Measurements from ENCODE around the gene GPR18.

GPR18 gene

GRCh38 chr13:99289674-99290337 is 31.6 kb upstream of the GPR18 start:
- DNase-seq, result peak; percentile 77

- DNase-seq, result no peak
Measured at GRCh38 chr13:99289271-99289670, 31.1 kb upstream of the GPR18 start.

- no peak for DNase-seq
Measured at GRCh38 chr13:99288089-99288488, 29.9 kb upstream of the GPR18 start.

DNA sequence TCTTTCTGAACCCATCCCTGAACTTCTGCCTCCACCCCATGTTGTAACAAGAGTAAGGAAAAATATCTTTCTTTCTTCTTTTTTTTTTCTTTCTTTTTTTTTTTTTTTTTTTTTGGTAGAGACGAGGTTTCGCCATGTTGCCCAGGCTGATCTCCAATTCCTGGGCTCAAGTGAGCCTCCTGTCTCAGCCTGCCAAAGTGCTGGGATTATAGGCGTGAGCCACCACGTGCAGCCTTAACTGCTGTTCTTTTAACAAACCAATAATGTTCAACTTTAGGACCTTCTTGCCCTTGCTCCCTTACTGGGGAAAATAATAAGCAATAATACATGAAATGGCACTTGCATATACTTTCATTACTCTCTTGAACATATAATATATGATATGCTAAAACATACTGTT is 29.4 kb upstream of the GPR18 start:
- DNase-seq, result no peak

DNA sequence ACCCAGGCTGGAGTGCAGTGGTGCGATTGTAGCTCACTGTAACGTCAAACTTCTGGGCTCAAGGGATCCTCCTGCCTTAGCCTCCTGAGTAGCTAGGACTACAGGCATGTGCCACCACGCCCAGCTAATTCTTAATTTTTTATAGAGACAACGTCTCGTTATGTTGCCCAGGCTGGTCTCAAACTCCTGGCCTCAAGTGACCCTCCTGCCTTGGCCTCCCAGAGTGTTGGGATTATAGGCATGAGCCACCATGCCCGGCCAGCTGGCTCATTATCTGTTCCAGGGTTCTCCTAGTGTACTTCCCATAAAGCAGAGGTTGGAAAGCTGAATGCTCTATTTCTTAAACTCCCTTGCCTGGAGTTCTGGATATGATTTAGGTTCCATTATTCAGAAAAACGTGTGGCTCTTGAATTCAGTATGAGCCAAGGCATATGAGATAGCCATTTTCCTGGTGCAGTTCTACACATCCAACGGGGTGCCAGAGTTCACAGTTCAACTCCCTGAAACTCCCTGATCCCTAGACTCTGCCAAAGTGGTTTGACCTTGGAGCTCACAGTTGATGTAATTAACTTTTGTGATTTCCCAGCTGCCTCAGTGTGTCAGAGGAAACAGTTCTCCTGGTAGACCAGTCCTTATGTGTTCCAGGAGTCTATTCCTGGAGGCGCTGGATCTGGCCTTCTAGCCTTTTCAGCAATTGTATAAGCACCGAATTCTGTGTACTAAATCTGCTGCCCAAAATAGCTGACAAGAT is 27.4 kb upstream of the GPR18 start:
- DNase-seq, result no peak

DNA sequence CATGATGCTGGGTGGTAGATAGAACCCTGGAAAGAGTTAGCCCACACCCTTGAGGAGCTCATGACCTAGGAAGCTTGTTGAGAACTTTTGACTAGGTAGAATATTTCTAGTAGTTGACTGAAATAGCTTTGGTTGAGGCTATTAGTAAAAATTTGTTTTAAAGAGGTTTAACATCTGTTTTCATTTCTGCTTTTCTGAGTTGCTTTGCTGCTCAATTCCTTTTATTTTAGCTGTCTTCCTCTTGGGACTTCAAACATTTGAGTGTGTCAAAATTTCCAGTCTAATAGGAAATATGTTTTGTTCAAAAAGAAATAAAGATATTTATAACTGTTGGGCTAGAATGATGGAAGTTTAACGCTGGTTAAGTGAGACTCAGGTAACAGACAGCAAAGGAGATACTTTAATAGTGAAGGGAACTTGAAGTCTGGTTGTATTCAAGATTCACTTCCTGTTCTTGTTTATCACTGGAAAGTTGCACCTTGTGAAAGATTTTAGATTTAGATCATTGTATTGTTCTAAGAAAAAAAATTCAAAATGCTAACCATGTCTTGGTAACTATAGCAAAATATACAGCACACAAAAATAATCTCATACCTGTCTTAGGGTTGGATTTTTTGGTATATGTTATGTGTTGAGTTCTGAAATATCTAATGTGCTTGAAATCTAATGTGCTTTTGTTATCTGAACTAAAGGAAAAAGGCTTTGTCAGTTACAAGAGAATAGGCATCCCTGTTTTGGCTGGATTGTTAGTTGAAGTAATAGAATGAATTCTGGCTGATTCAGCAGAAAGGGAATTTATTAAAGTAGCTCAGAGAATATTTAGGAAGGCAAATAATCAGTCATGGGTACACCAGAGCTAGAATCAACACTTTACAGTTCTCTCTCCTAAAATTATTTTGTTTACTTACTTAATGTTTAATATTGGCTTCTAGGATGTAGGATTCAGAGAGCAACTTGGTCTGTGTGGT is 24.4 kb upstream of the GPR18 start:
- peak; percentile 74 for DNase-seq

DNA sequence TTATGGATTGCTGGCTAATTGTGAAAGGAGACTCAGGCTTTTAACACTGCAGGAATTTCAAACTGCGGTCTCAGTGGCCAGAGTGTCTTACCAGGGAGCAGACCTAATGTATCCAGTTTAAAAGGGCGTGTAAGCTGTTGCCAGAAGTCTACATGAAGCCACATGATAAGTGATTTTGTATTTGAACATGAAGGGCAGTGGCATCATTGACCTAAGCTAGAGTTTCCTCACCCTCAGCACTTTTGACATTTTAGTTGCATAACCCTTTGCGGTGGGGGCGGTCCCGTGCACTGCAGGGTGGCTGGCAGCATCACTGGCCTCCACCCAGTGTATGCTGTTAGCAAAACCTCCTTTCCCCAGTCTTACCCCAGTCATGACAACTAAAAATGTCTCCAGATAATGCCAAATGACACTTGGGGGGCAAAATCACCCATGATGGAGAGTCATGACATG is 23.7 kb upstream of the GPR18 start:
- DNase-seq, result peak; percentile 83

- no peak for DNase-seq
Measured at GRCh38 chr13:99280166-99280565, 22.0 kb upstream of the GPR18 start.

- no peak for DNase-seq
Measured at GRCh38 chr13:99279637-99280036, 21.5 kb upstream of the GPR18 start.

DNA sequence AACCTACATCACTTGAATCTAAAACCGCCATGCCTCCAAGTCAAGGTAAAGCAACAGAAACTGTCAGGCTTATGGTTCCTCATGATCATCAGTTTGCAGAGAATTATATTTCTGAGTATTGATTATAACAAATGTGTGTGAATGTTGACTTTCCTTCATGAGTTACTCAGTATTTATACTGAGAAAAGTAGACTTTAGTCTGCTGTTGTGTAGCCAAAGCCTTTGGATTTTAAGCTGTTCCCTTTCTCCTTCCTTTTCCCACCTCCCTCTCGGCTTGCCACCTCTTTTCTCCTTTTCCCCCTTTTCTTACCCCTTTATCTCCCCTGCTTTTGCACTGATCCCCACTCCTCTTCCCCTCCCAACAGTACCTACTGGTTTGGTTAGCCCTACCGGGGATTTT is 20.7 kb upstream of the GPR18 start:
- no peak for DNase-seq

- no peak for DNase-seq
Measured at GRCh38 chr13:99278200-99278599, 20.0 kb upstream of the GPR18 start.

- DNase-seq, result no peak
Measured at GRCh38 chr13:99277629-99278028, 19.4 kb upstream of the GPR18 start.

DNA sequence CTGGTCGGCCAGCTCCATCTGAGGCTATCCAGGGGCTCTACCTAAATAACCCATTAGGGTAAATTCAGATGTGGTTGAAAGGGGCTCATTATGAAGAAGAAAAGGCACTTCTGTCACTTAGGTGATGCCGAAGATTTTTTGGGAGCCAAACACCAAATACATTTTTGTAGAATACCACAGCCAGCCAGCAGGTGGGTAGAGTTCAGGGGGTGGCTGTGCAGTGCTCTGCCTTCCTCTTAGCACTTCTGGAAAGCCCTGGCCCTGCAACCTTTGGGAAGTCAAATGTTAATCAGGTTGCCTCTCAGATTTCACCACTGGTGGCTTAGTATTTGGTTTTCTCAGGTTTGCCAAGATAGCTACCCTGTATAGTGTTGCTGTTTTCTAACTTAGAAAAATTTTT is 18.5 kb upstream of the GPR18 start:
- DNase-seq, result no peak

GRCh38 chr13:99275093-99275469 is 16.9 kb upstream of the GPR18 start:
- DNase-seq, result peak; percentile 68

DNA sequence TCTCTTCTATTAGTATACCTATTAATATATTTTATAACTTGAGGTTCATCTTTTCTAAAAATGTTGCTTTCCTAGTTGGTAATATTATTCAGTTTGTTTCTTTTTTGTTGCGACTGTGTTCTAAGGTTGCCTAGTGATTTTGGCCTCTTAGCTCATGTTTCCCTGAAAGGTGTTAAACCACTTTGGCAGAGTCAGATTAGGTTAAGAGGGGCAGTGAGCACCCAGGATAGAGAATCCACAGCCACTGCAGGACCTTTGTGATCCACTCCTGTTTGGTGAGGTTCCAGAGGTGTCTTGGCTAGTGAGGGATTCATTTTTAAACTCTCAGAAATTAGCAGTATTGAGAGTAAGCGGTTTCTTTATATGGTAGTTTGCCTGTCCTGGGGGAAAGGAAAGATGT is 14.9 kb upstream of the GPR18 start:
- DNase-seq, result peak; percentile 76

DNA sequence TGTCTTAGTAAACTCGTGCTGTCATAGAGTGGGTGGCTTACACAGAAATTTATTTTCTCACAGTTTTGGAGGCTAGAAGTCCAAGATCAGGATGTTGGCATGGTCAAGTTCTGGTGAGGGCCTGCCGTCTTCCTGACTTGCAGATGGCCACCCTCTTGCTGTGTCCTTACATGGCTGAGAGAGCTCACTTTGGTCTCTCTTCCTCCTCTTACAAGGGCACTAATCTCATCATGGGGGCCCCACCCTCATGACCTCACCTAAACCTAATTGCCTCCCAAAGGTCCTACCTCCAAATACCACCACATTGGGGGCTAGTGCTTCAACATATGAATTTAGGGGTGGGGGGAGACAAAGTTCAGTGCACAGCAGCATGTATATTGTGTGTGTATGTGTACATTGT is 14.3 kb upstream of the GPR18 start:
- DNase-seq, result no peak

GRCh38 chr13:99271249-99271648 is 13.1 kb upstream of the GPR18 start:
- DNase-seq, result no peak

GRCh38 chr13:99270518-99270917 is 12.3 kb upstream of the GPR18 start:
- DNase-seq, result no peak

DNA sequence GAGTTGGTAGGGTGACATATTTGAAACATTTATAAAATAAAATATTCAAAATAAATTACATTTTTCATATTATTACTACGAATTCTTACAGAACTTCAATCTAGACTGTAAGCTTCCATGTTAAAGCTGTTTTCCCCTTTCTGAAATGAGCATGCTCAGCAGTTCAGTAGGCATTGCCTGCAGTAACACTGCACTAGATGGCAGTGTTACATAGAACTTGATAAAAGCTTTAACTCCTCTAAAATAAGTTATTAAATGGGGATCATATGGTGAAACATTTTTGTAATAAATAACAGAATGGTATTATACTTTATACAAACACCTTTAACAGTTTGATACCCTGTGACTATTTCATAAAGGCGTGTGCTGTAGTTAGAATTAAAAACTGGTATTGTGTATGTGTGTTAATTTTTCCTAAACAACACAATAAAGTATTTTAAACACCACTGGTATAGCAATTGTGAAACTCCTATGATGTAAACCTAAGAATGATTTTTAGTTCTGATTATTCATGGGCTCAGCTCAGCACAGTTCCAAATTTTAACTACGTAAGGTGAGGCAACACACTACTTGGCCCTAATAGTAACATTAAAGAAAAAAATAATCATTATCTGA is 11.6 kb upstream of the GPR18 start:
- peak; percentile 77 for DNase-seq

- no peak for DNase-seq
Measured at GRCh38 chr13:99268822-99269221, 10.6 kb upstream of the GPR18 start.

- no peak for DNase-seq
Measured at GRCh38 chr13:99267927-99268326, 9.7 kb upstream of the GPR18 start.

GRCh38 chr13:99266827-99267226 is 8.6 kb upstream of the GPR18 start:
- DNase-seq, result no peak

DNA sequence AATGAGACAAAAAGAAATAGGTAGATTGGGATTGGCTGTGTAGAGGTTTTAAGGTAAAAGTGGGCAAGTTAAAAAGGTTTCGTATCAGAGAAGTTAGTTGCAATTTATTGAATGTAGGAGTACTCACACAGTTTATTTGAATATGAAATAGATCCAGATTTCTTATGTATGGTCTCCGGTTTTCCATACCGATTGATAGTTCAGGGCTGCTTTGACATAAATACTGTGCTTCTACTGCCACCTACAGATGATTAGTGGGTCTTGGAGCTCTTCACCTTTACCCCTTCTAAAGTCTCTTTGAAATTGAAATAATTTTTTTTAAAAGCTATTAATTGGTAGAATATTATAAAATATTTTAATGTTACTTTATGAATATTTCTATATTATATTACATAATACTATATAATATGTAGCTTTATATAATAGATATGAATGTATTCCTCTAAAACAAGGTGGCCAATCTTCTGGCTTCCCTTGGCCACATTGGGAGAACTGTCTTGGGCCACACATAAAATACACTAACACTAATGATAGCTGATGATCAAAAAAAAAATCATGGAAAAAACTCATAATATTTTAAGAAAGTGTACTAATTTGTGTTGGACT is 7.7 kb upstream of the GPR18 start:
- DNase-seq, result peak; percentile 79

Measured in CD4-positive, alpha-beta T cell treated with Interleukin-17A for 1 hour (primary cell).